Stimulated activated naive CD8-positive, alpha-beta T cell treated with anti-CD3 and anti-CD28 coated beads, Interleukin-15, Interleukin-2, amounts not matched to agents 100 ng/mL and 50 ng/mL, for 24 hours (primary cell): Measurements from ENCODE around the gene ANKH.
"Not testable (repeated sequence)": the region's sequence is repeated elsewhere in the genome, so short reads cannot be mapped to it uniquely, and the experiment has no call there.

Experiments
- H3K27ac Mint-ChIP-seq: one replicate; pipeline ENCODE4 v1.8.0; 2021; ENCODE audit warnings: mild to moderate bottlenecking, mixed read lengths
- H3K27me3 Mint-ChIP-seq: one replicate; pipeline ENCODE4 v1.8.0; 2021; ENCODE audit warnings: mixed read lengths
- H3K36me3 Mint-ChIP-seq: one replicate; pipeline ENCODE4 v1.8.0; 2021; ENCODE audit warnings: low read depth, mixed read lengths
- H3K4me1 Mint-ChIP-seq: one replicate; pipeline ENCODE4 v1.8.0; 2021; ENCODE audit warnings: low read depth, mixed read lengths
- H3K4me3 Mint-ChIP-seq: one replicate; pipeline ENCODE4 v1.8.0; 2021; ENCODE audit warnings: mild to moderate bottlenecking, mixed read lengths
- H3K9me3 Mint-ChIP-seq: one replicate; pipeline ENCODE4 v1.8.0; 2021; ENCODE audit warnings: mixed read lengths

ANKH gene

DNA sequence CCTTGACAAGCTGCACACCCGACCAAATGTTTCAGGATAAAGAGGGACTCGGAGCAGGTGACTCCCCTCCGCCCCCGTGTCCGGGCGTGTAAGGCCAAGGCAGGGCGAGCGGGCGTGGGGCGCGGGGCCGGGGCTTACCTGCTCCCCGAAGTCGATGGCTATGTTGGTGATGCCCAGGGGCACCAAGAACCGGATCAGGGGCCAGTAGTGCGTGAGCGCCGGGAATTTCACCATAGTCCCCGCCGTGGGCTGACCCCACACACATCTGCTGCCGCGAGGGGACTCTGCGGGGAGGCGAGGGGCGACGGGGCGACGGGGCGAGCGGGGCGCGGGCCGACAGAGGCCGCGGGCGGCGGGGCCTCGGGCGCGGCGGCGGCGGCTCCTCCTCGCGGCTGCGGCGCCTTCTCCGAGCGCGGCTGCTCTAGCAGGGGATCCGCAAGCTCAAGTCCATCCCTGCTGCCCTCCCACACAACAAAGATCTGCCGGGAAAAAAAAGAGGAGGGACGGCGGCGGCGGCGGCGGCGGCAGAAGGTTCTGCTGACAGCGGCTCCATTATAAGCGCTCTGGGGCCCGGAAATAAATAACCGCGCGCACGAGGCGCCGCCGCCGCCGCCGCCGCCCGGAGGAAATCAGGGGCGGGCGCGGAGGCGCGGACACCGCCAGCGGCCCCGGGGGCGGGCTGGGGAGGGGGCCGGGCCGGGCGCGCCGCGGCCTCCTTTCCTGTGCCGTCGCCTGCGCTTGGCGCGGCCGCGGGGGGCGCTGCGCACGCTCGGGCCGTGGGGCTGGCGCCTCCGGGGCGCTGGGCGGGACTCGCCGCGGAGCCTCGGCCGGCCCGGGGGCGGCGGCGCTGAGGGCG lies at the start of gene ANKH:
Gene ANKH (minus strand): TSS at position 565 of the 856 bp plus-strand sequence. CDS start 331 bp downstream, at position 234.
- H3K4me3 Mint-ChIP-seq: peak within 1 kb of the TSS; percentile 98
- no peaks in the 10 kb centered on the region for H3K9me3 Mint-ChIP-seq

DNA sequence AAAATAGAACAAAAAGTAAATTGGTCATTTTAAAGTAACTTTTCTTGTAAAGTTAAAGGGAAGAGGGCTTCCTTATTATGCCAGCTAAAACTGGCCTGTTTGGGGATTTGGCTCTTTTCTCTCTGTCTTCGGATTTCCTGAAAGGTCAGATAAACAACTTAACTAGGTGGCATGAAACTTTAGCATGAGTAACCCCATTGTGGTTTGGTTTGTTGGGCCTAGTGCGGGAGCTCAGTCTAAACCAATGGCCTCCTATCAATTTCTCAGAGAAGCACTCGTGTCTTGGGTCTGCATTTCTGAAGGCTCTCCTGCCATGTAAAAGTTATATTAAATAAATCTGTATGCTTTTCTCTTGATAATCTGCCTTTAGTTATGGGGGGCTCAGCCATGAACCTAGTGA lies 48.5 kb upstream of the ANKH start:
- H3K27ac Mint-ChIP-seq: peak overlapping the region; percentile 12
- H3K27me3 Mint-ChIP-seq: peaks cover 3% of the 10 kb centered on the region
- no peaks in the 10 kb centered on the region for H3K36me3 Mint-ChIP-seq
- no peak overlapping the region for H3K4me3 Mint-ChIP-seq
- H3K9me3 Mint-ChIP-seq: peaks cover 8% of the 10 kb centered on the region
- peaks cover 57% of the 10 kb centered on the region for H3K4me1 Mint-ChIP-seq

More for the DNA sequence above, at the start of gene ANKH:
- no peaks in the 10 kb centered on the region for H3K27me3 Mint-ChIP-seq
- H3K27ac Mint-ChIP-seq: peak within 1 kb of the TSS; percentile 97
- H3K36me3 Mint-ChIP-seq: peaks cover 19% of the 10 kb centered on the region
- H3K4me1 Mint-ChIP-seq: peaks cover 37% of the 10 kb centered on the region

DNA sequence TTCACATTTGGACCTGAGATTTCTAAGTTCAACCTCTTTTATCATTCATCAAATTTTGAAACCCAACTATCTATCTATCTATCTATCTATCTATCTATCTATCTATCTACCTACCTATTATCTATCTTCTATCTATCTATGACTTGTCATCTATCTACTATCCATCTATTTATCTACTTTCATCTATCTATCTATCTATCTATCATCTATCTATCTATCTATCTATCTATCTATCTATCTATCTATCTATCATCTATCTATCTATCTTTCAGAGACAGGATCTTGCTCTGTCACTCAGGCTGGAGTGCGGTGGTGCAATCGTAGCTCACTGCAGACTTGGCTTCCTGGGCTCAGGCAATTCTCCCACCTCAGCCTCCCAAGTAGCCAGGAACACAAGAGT lies 47.5 kb upstream of the ANKH start:
- Mint-ChIP-seq H3K4me1 (peaks cover 57% of the 10 kb centered on the region), H3K9me3 (peaks cover 12% of the 10 kb centered on the region)
- H3K36me3 Mint-ChIP-seq, H3K27me3 Mint-ChIP-seq, H3K27ac Mint-ChIP-seq, H3K4me3 Mint-ChIP-seq: not testable (repeated sequence)

DNA sequence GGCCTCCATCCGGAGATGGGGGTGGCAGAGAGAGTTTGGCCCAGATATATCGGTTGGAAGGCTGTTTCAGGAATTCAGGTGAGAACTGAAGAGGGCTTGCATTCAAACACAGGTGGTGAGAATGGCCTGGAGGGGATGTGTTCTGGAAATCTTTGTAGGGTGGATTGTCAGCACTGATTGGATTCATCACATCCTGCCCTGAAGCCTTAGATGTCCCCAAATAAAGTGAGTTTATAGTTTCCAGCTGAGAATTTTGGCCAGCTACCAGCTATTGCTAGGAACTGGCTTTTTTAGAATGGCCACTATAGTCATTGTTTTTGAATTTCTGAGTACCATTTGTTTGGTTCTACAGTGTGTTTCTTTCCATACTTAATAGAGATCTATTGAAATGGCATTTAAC lies 46.1 kb upstream of the ANKH start:
- Mint-ChIP-seq H3K27me3 (peaks cover 3% of the 10 kb centered on the region), H3K4me3 (no peak overlapping the region), H3K9me3 (peaks cover 12% of the 10 kb centered on the region), H3K36me3 (no peaks in the 10 kb centered on the region), H3K27ac (no peak overlapping the region), H3K4me1 (peaks cover 53% of the 10 kb centered on the region)

DNA sequence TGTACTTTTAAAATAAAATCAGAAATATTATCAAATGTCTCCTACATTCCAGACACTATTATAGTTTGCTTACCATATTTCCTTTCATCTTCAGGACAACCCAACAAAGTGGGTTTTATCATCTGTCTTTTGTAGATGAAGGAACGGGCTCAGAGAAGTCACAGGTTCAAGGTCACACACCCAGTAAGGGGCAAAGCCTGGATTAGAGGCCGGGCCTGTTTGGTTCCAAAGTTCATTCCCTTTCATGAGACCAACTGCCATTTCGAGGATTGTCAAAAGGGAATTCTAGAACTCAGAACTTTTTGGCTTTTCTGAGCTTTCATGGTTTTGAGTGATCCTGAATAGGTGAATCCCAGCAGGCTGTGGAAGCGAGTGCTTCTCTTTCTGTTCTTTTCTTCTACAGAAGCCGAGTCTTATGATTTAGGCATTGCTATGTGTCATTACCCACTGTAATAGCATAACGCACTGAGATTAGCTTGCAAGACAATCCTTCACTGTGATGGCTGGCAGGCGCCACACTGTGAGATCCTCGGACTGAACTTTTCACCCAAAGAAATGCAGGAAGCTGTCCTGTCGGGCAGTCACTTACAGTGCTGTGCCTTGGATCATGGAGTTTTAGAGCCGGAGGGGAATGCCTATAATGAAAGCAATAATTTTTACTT lies 43.8 kb upstream of the ANKH start:
- H3K27ac Mint-ChIP-seq: peak overlapping the region; percentile 72
- peaks cover 12% of the 10 kb centered on the region for H3K9me3 Mint-ChIP-seq
- no peaks in the 10 kb centered on the region for H3K36me3 Mint-ChIP-seq
- peaks cover 3% of the 10 kb centered on the region for H3K27me3 Mint-ChIP-seq
- H3K4me1 Mint-ChIP-seq: peaks cover 33% of the 10 kb centered on the region
- no peak overlapping the region for H3K4me3 Mint-ChIP-seq

DNA sequence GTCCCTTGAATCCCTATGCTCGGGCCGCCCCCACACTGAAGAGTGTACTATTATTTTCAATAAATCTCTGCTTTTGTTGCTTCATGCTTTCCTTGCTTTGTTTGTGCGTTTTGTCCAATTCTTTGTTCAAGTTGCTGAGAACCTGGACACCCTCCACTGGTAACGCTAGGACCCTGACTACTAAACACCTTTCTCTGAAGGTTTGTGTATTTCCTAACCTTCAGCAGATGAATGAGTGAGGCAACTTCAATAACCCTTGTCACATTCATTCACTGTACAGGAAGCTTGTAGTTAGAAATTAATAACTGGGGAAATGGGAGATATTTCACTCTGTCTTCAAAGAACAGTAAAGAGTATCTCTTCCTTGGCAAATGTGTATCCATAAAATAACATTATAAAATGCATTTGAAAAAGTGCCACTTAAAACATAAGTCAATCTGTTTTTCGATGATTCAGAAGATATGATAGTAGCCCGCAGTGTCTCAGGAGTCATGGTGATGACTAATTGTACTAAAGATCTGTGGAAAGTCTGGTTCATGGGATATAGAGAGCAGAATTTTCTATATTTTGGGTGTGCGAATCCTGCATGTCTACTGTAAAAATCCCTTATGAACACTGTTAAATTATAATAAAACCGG lies 43.2 kb upstream of the ANKH start:
- Mint-ChIP-seq H3K36me3 (no peaks in the 10 kb centered on the region), H3K9me3 (peaks cover 12% of the 10 kb centered on the region), H3K4me3 (no peak overlapping the region), H3K27me3 (peaks cover 3% of the 10 kb centered on the region), H3K27ac (peak overlapping the region; percentile 72), H3K4me1 (peaks cover 26% of the 10 kb centered on the region)

DNA sequence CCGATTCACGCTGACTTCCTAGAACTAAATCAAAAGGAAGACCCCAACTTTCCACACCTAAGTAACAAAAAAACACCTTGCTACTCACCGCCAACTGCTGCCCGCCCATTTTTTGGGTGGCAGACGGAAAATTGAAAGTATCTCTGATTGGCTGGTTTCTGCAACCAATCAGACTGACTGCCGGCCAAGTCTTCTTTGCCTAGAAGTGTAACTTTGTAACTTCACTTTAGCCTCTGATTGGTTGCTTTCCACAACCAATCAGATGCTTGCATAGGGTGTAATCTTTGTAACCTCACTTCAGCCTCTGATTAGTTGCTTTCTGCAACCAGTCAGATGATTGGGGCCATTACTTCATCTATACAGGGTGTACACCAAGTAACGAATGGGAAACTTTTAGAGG lies 42.6 kb upstream of the ANKH start:
- H3K27ac Mint-ChIP-seq: no peak overlapping the region
- H3K27me3 Mint-ChIP-seq: peaks cover 3% of the 10 kb centered on the region

DNA sequence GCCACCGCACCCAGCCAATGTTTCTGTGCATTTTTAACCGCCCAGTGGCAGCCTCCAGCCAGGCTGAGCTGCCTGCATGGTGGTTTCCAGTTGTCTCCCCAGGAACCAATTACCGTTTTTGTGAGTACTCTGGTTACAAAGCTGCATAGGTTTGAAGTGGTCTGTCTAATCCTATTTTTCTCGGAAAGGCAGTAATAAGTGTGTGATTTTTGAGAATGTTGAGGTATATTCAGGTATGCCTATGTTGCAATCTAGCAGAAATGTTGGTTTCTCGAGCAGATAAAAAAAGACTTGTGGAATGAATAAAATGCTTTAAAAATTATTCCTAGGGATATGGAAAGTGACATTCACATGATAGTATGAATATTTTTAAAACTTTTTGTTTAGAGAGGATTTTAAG lies 41.5 kb upstream of the ANKH start:
- no peak overlapping the region for H3K4me3 Mint-ChIP-seq
- H3K27ac Mint-ChIP-seq: no peak overlapping the region
- peaks cover 3% of the 10 kb centered on the region for H3K27me3 Mint-ChIP-seq
- H3K9me3 Mint-ChIP-seq: peaks cover 12% of the 10 kb centered on the region
- H3K36me3 Mint-ChIP-seq: no peaks in the 10 kb centered on the region
- H3K4me1 Mint-ChIP-seq: peaks cover 24% of the 10 kb centered on the region

More for the DNA sequence above, 42.6 kb upstream of the ANKH start:
- Mint-ChIP-seq H3K4me1 (peaks cover 24% of the 10 kb centered on the region), H3K36me3 (no peaks in the 10 kb centered on the region), H3K9me3 (peaks cover 12% of the 10 kb centered on the region), H3K4me3 (no peak overlapping the region)

DNA sequence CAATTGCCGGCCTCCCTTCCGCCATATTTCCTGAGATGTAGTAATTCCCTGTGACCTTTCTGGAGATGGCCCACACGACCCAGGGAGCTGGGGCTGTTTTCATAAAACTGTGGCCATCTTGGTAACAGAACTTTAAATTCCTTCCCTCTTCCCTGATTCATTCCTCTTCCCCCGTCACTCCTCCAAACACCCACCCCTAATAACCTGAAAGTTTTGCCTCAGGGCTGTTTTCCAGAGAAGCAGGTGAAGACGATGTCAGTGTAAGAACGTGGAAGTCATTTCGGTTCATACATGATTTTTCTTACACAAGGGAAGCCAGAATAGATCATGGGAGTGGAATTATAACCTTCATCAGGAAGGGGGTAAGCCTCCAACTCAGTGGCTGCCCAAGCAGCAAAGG lies 40.6 kb upstream of the ANKH start:
- H3K4me3 Mint-ChIP-seq: no peak overlapping the region
- H3K27ac Mint-ChIP-seq: no peak overlapping the region
- peaks cover 24% of the 10 kb centered on the region for H3K4me1 Mint-ChIP-seq
- no peaks in the 10 kb centered on the region for H3K36me3 Mint-ChIP-seq
- H3K27me3 Mint-ChIP-seq: peaks cover 3% of the 10 kb centered on the region
- peaks cover 12% of the 10 kb centered on the region for H3K9me3 Mint-ChIP-seq

DNA sequence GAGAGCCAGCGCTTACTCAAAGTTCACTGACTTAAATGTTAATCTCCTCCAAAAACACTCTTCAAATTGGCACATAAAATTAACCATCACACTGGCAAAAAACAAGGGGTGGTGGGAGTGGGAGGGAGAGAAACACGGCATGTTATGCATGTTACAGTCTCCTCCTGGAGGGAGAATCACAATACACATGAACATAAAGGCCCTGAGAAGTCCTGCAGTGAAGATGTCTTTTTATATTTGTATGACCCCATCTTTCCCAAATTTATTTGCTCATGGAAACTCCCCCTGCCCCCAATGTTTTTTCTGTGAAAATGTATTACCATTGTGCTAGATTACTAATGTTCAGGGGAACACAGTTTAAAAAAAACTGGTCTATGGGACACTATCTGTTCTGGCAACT lies 37.8 kb upstream of the ANKH start:
- Mint-ChIP-seq H3K36me3 (no peaks in the 10 kb centered on the region), H3K4me1 (peaks cover 13% of the 10 kb centered on the region), H3K27me3 (no peaks in the 10 kb centered on the region), H3K4me3 (no peak overlapping the region), H3K27ac (no peak overlapping the region), H3K9me3 (no peaks in the 10 kb centered on the region)

DNA sequence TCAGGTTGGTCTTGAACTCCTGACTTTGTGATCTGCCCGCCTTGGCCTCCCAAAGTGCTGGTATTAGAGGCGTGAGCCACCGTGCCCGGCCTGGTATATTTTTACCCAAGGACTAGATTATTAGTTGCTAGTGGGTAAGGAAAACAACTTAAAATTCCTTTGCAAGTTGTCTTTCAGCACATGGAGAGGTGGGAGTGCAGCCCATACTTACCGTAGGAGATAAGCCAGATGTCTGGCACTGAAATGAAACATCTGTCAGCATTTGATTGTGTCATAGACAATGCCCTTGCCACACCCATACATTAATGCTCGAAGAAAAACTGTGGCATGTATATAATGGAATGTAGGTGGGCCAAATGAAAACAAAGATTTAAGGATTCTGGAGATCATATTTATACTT lies 36.6 kb upstream of the ANKH start:
- Mint-ChIP-seq H3K4me1 (peaks cover 9% of the 10 kb centered on the region), H3K4me3 (no peak overlapping the region)

DNA sequence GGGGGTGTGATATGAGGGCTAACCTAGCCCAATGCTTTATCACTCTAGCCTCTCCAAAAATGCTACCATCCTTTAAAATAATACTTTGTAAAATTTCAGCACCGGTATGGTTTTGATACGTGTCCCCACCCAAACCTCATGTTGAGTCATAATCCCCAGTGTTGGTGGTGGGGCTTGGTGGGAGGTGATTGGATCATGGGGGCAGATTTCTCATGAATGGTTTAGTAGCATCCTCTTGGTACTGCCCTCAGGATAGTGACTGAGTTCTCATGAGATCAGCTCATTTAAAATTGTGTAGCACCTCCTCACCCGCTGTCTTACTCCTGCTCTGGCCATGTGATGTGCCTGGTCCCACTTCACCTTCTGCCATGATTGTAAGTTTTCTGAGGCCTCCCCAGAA lies 35.0 kb upstream of the ANKH start:
- Mint-ChIP-seq H3K9me3 (no peaks in the 10 kb centered on the region), H3K4me1 (peaks cover 9% of the 10 kb centered on the region), H3K36me3 (no peaks in the 10 kb centered on the region), H3K27me3 (no peaks in the 10 kb centered on the region), H3K4me3 (no peak overlapping the region), H3K27ac (peak overlapping the region; percentile 27)

More for the DNA sequence above, 36.6 kb upstream of the ANKH start:
- H3K36me3 Mint-ChIP-seq: no peaks in the 10 kb centered on the region
- no peaks in the 10 kb centered on the region for H3K27me3 Mint-ChIP-seq
- no peak overlapping the region for H3K27ac Mint-ChIP-seq
- H3K9me3 Mint-ChIP-seq: no peaks in the 10 kb centered on the region

DNA sequence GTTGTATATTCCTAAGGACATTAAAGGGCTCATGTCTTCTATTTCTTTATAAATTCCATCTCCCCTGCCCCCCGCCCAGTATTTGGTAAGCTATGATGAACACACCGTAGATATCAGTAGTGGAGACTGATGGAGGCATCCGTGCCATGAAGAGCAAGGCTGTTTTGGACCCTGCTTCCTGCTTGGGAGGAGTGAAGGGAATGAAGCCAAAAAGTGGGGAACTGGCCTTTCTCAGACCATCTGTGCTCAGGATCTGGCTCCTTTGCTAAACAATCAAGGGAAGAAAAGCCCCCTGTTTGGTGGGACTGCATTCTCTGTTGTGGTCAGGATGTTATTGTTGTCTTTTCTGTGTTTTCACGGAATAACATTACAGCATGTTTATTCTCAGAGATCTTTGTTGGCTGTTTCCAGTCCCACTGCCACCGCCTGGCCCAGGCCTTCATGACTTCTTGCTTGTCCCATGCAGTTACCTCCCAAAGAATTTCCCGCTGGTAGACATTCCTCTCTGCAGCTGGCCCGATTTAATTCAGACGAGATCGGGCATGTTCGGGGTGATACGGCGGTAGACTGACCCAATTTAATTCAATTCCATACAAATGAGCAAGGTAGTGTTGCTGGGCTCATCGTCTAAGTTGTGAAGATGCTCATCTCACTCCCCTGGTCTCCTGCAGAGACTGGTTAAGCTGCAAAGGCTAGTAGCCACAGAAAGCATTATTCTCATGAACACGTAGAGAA lies 31.4 kb upstream of the ANKH start:
- Mint-ChIP-seq H3K4me1 (peaks cover 9% of the 10 kb centered on the region), H3K9me3 (no peaks in the 10 kb centered on the region), H3K27ac (no peak overlapping the region), H3K27me3 (no peaks in the 10 kb centered on the region), H3K36me3 (no peaks in the 10 kb centered on the region), H3K4me3 (no peak overlapping the region)

DNA sequence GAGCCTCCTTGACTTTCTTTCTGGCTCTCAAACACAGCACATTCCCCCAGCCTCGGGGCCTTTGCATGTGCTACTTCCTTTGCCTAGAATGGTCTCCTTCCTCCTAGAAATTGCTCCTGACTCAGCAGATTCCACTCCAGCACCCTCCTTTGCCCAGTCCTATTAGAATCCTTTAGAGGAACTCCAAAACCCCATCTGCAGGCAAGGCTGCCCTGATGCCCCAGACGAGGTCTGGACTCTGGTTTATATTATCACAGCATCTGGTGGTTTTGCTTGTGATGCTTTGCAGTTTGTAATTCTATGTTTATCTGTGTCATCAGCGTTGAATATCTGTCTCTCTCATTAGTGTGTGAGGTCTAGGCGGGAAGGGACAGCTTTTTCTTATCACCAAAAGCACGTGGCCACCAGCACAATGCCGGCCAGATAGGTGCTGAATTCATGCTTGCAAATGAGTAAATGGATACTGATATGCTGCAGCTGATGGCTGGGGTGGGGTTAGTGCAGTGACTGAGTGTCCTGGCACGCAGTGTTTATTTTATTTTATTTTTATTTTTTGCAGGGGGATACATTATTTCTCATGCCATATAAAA lies 30.0 kb upstream of the ANKH start:
- Mint-ChIP-seq H3K9me3 (no peaks in the 10 kb centered on the region), H3K27ac (no peak overlapping the region), H3K4me1 (peaks cover 5% of the 10 kb centered on the region), H3K4me3 (no peak overlapping the region), H3K36me3 (no peaks in the 10 kb centered on the region), H3K27me3 (no peaks in the 10 kb centered on the region)
